Adrenal gland (tissue), 12 donors: ENCODE measurements around the gene PTPRN2. TPM values are rescaled to one million over a fixed set of nuclear protein-coding genes. Genes with fewer than 3 reads are reported as not detected.

ENCODE experiments used
- DNase-seq, 7 donors: peaks; one replicate each; pipeline ENCODE4 v3.0.0-alpha.2; 2019 to 2020
- H3K27ac ChIP-seq, 5 donors: fragments of 200-600 bp; sonication (generic) in 4 of 5; 1 replicate in 3 of 5; 2 replicates in 2 of 5; pipeline versions ENCODE4 v1.5.1 to v1.8.0; 2016 to 2020; ENCODE audit warnings: mild to moderate bottlenecking in 1 of 5
- H3K27me3 ChIP-seq: fragments of 200-600 bp; 2 replicates; pipeline ENCODE4 v1.8.0; 2021
- H3K36me3 ChIP-seq, 2 donors: fragments of 200-600 bp; replicated peaks in 1 of 2; 1 replicate in 1 of 2; 2 replicates in 1 of 2; pipeline versions ENCODE4 v1.5.1 to v1.8.0; 2018 to 2022
- H3K4me1 ChIP-seq, 2 donors: fragments of 200-600 bp; replicated peaks in 1 of 2; 1 replicate in 1 of 2; 2 replicates in 1 of 2; pipeline versions ENCODE4 v1.5.1 to v1.8.0; 2018 to 2021
- H3K4me3 ChIP-seq, 4 donors: fragments of 200-600 bp; sonication (generic) in 3 of 4; one replicate each; pipeline ENCODE4 v1.5.1; 2016 to 2018
- H3K9me3 ChIP-seq, 3 donors: fragments of 200-600 bp; sonication (generic) in 1 of 3; replicated peaks in 1 of 3; 1 replicate in 2 of 3; 2 replicates in 1 of 3; pipeline versions ENCODE4 v1.5.1 to v1.8.0; 2016 to 2021
- CTCF ChIP-seq, 6 experiments: fragments of 450-650 bp in 4 of 6; fragments of 200-600 bp in 2 of 6; sonication (generic) in 1 of 6; IDR thresholded peaks; 1 replicate in 5 of 6; 2 replicates in 1 of 6; pipeline versions ENCODE4 v1.5.1 to v1.8.0; 2016 to 2021; ENCODE audit warnings: antibody characterized with exemption in 6 of 6, mild to moderate bottlenecking in 2 of 6, moderate library complexity in 1 of 6
- POLR2A ChIP-seq, 2 donors: fragments of 450-650 bp; IDR thresholded peaks; one replicate each; pipeline ENCODE4 v1.6.1; 2017; ENCODE audit warnings: antibody characterized with exemption in 2 of 2, mild to moderate bottlenecking in 2 of 2, moderate library complexity in 1 of 2
- WGBS, 4 donors: extraction: QIAGEN DNeasy Blood & Tissue Kit in 2 of 4; methylation state at CpG; one replicate each; pipeline versions ENCODE4 v1.1.5 to v1.1.7; 2013 to 2017; 5-methylcytosine and 5-hydroxymethylcytosine counted together
- intact Hi-C, 2 donors: fragments of 100-400 bp; cut with DNase I; formaldehyde crosslinking; loops; one replicate each; pipeline versions ENCODE4 v1.14.1 to v1.15.0; 2022 to 2023
- polyA plus RNA-seq, 3 donors: library from polyadenylated mRNA; stranded (reverse); fragments of 200-250 nt in 2 of 3; fragments of 350-450 nt in 1 of 3; fragmentation: Illumina TruSeq in 1 of 3; extraction: RNeasy Lipid Tissue Mini Kit (QIAGEN cat#74804) in 1 of 3; gene quantifications; one replicate each; pipeline ENCODE4 v1.2.3, GENCODE V29; 2013 to 2014
- total RNA-seq, 9 donors: library from RNA; depleted of rRNA in 4 of 9; stranded (reverse); fragments of >200 nt in 4 of 9; fragments of 120-200 nt in 1 of 9; fragmentation: NEBNext Ultra II Directional in 1 of 9; extraction: Animal tissue kit (Norgen Biotek cat#: 25700) in 1 of 9; gene quantifications; one replicate each; pipeline versions ENCODE4 v1.1.0 to v1.2.4, GENCODE V29; 2013 to 2023
- donor health status: healthy with polysubstance abuse.
- donor health status: Bipolar disorder and iron deficiency.
- donor health status: DM: yes; HTN: yes; CAD: no.
- donor health status: DM: no; HTN: no; CAD: no.
- donor health status: DM: no; HTN: no; CAD: no.
- donor health status: DM: yes; HTN: yes; CAD: no.

Gene PTPRN2
- total and polyA plus RNA-seq, 12 donors: 2.2 to 16.2 (median 3.4) TPM

- intact Hi-C loops: no loop called here
- H3K9me3 ChIP-seq: no peaks in the 10 kb centered on the region
- H3K36me3 ChIP-seq: no peaks in the 10 kb centered on the region
- no peak for TF ChIP-seq CTCF (IDR thresholded peaks at IDR 0.05)
- TF ChIP-seq POLR2A (IDR thresholded peaks at IDR 0.05): no peak
- WGBS, 4 donors: 88 to 96% (median 93%) methylated on average over 13 of the region's 13 CpGs
- H3K27ac ChIP-seq: no peak overlapping the region
- H3K4me1 ChIP-seq: no peaks in the 10 kb centered on the region
- no peak overlapping the region for H3K4me3 ChIP-seq
- no peak for DNase-seq
- H3K27me3 ChIP-seq: no peaks in the 10 kb centered on the region
Measured at GRCh38 chr7:158145370-158145769, 442.3 kb downstream of the PTPRN2 start.

DNA sequence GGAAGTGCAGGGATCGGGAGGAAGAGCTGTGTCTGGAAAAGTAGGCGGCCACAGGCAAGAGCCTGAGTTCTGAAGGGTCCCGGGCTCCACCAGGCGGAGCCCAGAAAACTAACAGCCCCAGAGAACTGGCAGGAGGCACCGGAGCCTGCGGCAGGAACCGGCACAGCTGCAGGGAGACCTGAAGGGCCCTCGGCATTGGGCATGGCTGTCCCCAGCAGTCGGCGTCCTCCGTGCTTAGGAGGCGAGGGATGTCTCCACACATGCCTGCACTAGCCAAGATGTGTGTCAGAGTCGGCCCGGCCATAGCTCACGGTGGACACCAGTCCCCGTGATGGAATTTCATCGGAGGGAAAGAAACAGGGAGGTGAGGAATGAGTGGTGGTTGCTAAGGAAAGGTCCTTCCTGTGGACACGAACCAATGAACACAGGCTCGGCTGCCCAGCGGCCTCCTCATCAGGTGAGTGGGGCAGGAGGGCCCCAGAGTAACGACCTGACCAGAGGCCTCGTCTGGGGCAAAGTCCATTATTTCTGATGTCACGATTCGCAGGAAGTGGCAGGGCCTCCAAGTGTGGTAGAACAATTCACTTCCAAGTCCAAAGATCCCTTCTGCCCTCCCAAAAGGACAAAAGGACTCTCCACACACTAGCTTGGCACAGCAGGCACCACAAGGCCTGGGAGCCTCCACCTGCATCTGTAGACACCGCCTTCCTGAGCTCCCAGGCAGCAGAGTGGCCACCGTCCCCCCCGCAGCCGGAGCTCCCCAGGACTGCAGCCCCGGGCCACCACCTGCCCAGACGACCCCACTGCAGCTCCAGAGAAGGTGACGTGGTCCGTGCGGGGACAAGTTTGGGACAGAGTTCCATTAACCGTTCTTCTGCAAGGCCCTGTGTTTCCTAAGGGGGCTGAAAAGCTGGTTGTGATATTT, 444.2 kb downstream of the PTPRN2 start:
- Histone ChIP-seq H3K36me3 (no peaks in the 10 kb centered on the region), H3K27me3 (no peaks in the 10 kb centered on the region), H3K9me3 (no peaks in the 10 kb centered on the region), H3K4me1 (no peaks in the 10 kb centered on the region), H3K27ac (no peak overlapping the region), H3K4me3 (no peak overlapping the region)
- intact Hi-C loops: no loop called here
- no peak for DNase-seq
- TF ChIP-seq POLR2A (IDR thresholded peaks at IDR 0.05) (no peak), CTCF (IDR thresholded peaks at IDR 0.05) (no peak)
- WGBS, 4 donors: 80 to 89% (median 87%) methylated on average over 31 to 34 of the region's 34 CpGs

- TF ChIP-seq CTCF (IDR thresholded peaks at IDR 0.05) (no peak), POLR2A (IDR thresholded peaks at IDR 0.05) (no peak)
- Histone ChIP-seq H3K4me3 (no peak overlapping the region), H3K27me3 (no peaks in the 10 kb centered on the region), H3K27ac (no peak overlapping the region), H3K9me3 (no peaks in the 10 kb centered on the region), H3K4me1 (no peaks in the 10 kb centered on the region), H3K36me3 (no peaks in the 10 kb centered on the region)
- intact Hi-C loops: no loop called here
- WGBS, 4 donors: 75 to 84% (median 82%) methylated on average over 12 of the region's 12 CpGs
- no peak for DNase-seq
Measured at GRCh38 chr7:158142657-158143056, 445.0 kb downstream of the PTPRN2 start.

DNA sequence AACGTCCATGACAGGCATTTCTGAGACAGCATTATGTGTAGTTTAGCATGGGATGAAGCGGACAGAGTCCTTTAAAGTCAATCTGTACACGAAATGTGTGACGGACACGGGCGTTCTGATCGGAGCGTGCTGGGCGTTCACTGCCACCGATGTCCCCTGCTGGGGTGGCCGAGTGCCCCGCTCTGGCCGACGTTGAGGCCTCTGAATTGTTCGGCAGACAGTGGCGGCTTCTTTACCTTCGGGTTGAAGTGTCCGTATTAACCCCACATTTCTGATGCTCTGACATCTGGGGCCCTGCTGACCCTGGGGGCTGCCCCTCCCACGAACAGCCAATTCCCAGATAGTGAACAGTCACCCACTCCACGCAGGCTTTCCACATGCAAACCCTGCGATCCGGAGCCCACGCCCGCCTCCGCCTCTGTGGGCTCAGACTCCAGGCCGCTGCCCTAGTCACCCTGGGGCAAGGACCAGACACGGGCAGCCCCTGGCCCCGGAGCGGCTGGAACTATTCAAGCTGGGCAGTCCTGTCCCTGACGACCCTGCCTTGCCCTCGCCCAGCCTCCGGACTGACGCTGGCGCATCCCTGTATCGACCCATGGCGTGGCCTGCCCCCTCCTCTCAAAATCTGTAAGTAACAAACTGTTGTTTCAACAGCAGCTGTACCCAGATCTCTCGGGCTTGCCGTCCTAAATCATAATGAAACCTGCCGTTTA, 445.7 kb downstream of the PTPRN2 start:
- DNase-seq: no peak
- H3K9me3 ChIP-seq: no peaks in the 10 kb centered on the region
- H3K4me1 ChIP-seq: no peaks in the 10 kb centered on the region
- H3K4me3 ChIP-seq: no peak overlapping the region
- TF ChIP-seq POLR2A (IDR thresholded peaks at IDR 0.05): no peak
- TF ChIP-seq CTCF (IDR thresholded peaks at IDR 0.05): no peak
- intact Hi-C loops: no loop called here
- no peaks in the 10 kb centered on the region for H3K36me3 ChIP-seq
- no peaks in the 10 kb centered on the region for H3K27me3 ChIP-seq
- no peak overlapping the region for H3K27ac ChIP-seq
- 74 to 87% (median 80%) methylated on average over 32 to 39 of the region's 39 CpGs for WGBS, 4 donors
